ENCODE results near the gene NANOGP8.
"Not testable (repeated sequence)": the region's sequence is repeated elsewhere in the genome, so short reads cannot be mapped to it uniquely, and the experiment has no call there.

GRCh38 chr15:35082371-35083348 lies 2.4 kb downstream of the NANOGP8 start:
- not testable (repeated sequence) for TF ChIP-seq CTCF, POLR2A (IDR thresholded peaks at IDR 0.05)

All from tibial nerve (tissue), 3 donors.